ENCODE results near the gene GINM1. TPM values are rescaled to one million over a fixed set of nuclear protein-coding genes. Genes with fewer than 3 reads are reported as not detected.

Gene GINM1
- total RNA-seq, 1 experiment from 2014 or later: 25.0 TPM

DNA sequence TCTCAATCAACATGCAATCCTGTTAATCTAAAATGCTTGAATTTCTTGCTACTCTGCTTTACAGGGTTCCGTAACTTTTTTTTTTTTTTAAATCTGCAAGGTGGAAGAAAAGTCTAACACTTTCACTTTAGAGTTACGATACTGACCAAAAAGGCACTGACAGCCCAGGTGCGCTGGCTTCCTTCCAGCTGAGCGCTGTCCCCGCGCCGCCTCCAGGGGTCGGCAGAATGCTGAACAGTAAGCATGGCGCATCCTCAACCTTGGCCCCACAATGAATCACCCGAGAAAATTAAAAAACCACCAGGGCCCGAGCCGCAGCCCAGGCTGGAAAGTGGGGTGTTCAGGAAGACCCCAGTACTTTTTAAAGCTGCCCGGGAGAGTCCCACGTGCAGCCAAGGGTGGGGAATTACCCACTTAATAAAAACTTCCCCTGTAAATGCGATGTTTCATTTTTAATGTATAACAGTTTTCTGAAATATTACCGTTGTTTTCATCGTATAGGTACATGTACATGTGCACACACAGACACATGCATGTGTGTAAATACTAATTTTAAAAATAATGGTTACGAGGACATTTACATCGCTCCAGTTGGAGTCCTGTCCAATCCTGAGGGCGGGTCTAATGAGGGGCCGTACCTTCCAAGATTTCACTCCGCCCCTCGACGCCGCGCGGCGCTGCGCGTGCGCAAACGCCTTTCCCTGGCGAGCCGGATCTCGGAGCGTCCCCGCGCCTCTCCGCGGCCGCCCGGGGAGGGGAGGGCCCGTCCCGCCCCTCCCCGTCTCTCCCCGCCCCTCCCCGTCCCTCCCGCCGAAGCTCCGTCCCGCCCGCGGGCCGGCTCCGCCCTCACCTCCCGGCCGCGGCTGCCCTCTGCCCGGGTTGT, at the start of gene GINM1 (continued):
- TF ChIP-seq, protein P1, sequence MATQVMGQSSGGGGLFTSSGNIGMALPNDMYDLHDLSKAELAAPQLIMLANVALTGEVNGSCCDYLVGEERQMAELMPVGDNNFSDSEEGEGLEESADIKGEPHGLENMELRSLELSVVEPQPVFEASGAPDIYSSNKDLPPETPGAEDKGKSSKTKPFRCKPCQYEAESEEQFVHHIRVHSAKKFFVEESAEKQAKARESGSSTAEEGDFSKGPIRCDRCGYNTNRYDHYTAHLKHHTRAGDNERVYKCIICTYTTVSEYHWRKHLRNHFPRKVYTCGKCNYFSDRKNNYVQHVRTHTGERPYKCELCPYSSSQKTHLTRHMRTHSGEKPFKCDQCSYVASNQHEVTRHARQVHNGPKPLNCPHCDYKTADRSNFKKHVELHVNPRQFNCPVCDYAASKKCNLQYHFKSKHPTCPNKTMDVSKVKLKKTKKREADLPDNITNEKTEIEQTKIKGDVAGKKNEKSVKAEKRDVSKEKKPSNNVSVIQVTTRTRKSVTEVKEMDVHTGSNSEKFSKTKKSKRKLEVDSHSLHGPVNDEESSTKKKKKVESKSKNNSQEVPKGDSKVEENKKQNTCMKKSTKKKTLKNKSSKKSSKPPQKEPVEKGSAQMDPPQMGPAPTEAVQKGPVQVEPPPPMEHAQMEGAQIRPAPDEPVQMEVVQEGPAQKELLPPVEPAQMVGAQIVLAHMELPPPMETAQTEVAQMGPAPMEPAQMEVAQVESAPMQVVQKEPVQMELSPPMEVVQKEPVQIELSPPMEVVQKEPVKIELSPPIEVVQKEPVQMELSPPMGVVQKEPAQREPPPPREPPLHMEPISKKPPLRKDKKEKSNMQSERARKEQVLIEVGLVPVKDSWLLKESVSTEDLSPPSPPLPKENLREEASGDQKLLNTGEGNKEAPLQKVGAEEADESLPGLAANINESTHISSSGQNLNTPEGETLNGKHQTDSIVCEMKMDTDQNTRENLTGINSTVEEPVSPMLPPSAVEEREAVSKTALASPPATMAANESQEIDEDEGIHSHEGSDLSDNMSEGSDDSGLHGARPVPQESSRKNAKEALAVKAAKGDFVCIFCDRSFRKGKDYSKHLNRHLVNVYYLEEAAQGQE (IDR thresholded peaks at IDR 0.05; ENCODE audit: low read depth): no peak
- TF ChIP-seq JUND (IDR thresholded peaks at IDR 0.05): no peak
- TF ChIP-seq CEBPB (IDR thresholded peaks at IDR 0.05; ENCODE audit: low read depth): no peak
- TF ChIP-seq, protein P2, sequence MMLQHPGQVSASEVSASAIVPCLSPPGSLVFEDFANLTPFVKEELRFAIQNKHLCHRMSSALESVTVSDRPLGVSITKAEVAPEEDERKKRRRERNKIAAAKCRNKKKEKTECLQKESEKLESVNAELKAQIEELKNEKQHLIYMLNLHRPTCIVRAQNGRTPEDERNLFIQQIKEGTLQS (IDR thresholded peaks at IDR 0.05): no peak
- peak; percentile 38; the same call in 1 of the 2 replicates for TF ChIP-seq POLR2AphosphoS5 (IDR thresholded peaks at IDR 0.05; ENCODE audit: low read depth, low read length)

GRCh38 chr6:149529650-149530049, 36.5 kb upstream of the GINM1 start:
- RAD21 ChIA-PET (ENCODE audit: low non-redundant PET in 1 of 2, low total read pairs in 2 of 2, uncharacterized antibody in 2 of 2, unreplicated experiment in 2 of 2): no interaction called here
- H2AFZ ChIP-seq (ENCODE audit: low read depth, low read length, poor library complexity, severe bottlenecking): no peak overlapping the region
- TF ChIP-seq SIN3A (IDR thresholded peaks at IDR 0.05; ENCODE audit: low read depth): no peak
- no peak for TF ChIP-seq ELF1 (IDR thresholded peaks at IDR 0.05; ENCODE audit: borderline replicate concordance, low read depth)
- no peak for TF ChIP-seq CBX3 (IDR thresholded peaks at IDR 0.05; ENCODE audit: low read depth)
- TF ChIP-seq, protein P1 (IDR thresholded peaks at IDR 0.05; ENCODE audit: low read depth): no peak
- TF ChIP-seq YY1 (IDR thresholded peaks at IDR 0.05; ENCODE audit: extremely low read depth, insufficient replicate concordance, low read depth, low read length): no peak
- no peak for TF ChIP-seq ZNF274 (IDR thresholded peaks at IDR 0.05; ENCODE audit: low read depth, low read length)
- TF ChIP-seq, protein P3, sequence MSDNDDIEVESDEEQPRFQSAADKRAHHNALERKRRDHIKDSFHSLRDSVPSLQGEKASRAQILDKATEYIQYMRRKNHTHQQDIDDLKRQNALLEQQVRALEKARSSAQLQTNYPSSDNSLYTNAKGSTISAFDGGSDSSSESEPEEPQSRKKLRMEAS (IDR thresholded peaks at IDR 0.05): no peak
- ATAC-seq (no peak), DNase-seq (ENCODE audit: low read depth, low spot score) (no peak)
- H3K79me2 ChIP-seq (ENCODE audit: insufficient read depth, low read length): no peaks in the 10 kb centered on the region
- no peaks in the 10 kb centered on the region for H3K27me3 ChIP-seq (ENCODE audit: insufficient read depth, low read length)
- no peak overlapping the region for H3K9ac ChIP-seq (ENCODE audit: low read length)
- no peaks in the 10 kb centered on the region for H3K9me2 ChIP-seq (ENCODE audit: insufficient read depth)
- POLR2A ChIA-PET: no interaction called here
- peaks cover 19 to 50% of the 10 kb centered on the region in 2 experiments; a peak in 2 of 4 replicates for H3K36me3 ChIP-seq (ENCODE audit: control insufficient read depth in 1 of 2, insufficient read depth in 2 of 2, low read length in 2 of 2)
- no peak overlapping the region for H3K27ac ChIP-seq (ENCODE audit: low read depth, low read length)
- no peaks in the 10 kb centered on the region for H4K20me1 ChIP-seq (ENCODE audit: insufficient read depth)
- no peak overlapping the region for H3K4me2 ChIP-seq (ENCODE audit: low read length)
- CTCF ChIA-PET: no interaction called here
- intact Hi-C loops (cut with micrococcal nuclease): no loop called here
- no peaks in the 10 kb centered on the region for H3K9me3 ChIP-seq (ENCODE audit: control insufficient read depth in 1 of 2, insufficient read depth in 1 of 2, low read depth in 1 of 2, low read length in 2 of 2)
- H3K4me3 ChIP-seq (replicated peaks in 1 of 2; ENCODE audit: low read depth in 1 of 2, low read length in 2 of 2): no peak overlapping the region
- no TSS peak for BruUV-seq (replicated peaks)
- H3K4me1 ChIP-seq (ENCODE audit: control insufficient read depth in 1 of 2, insufficient read depth in 2 of 2, low read length in 2 of 2): no peaks in the 10 kb centered on the region
